DMS153 (cell line): ENCODE results near the gene CDH13.
A peak's percentile ranks its signal among the peaks of the same experiment; 100 is the strongest.

Source experiments
- DNase-seq: peaks from one replicate; lab custom pipeline; 2025; lab: John Stamatoyannopoulos, UW

The CDH13 gene

GRCh38 chr16:82750068-82750467 lies 123.3 kb downstream of the CDH13 start:
- DNase-seq: peak; percentile 21

- DNase-seq: no peak
Observed at GRCh38 chr16:82751020-82751419, 124.3 kb downstream of the CDH13 start.

- DNase-seq: no peak
Observed at GRCh38 chr16:82752172-82752571, 125.4 kb downstream of the CDH13 start.

GRCh38 chr16:82753821-82754220 lies 127.1 kb downstream of the CDH13 start:
- DNase-seq: no peak

GRCh38 chr16:82754716-82755513 lies 128.1 kb downstream of the CDH13 start:
- no peak for DNase-seq

- DNase-seq: no peak
Observed at GRCh38 chr16:82755570-82756282, 129.0 kb downstream of the CDH13 start.

GRCh38 chr16:82756283-82756599 lies 129.5 kb downstream of the CDH13 start:
- no peak for DNase-seq

GRCh38 chr16:82758406-82758805 lies 131.6 kb downstream of the CDH13 start:
- no peak for DNase-seq

GRCh38 chr16:82758904-82759303 lies 132.1 kb downstream of the CDH13 start:
- no peak for DNase-seq

GRCh38 chr16:82761236-82761635 lies 134.5 kb downstream of the CDH13 start:
- DNase-seq: no peak

GRCh38 chr16:82761858-82762257 lies 135.1 kb downstream of the CDH13 start:
- DNase-seq: peak; percentile 39

GRCh38 chr16:82763371-82763770 lies 136.6 kb downstream of the CDH13 start:
- DNase-seq: no peak

GRCh38 chr16:82767198-82767597 lies 140.4 kb downstream of the CDH13 start:
- DNase-seq: no peak

GRCh38 chr16:82767808-82768207 lies 141.0 kb downstream of the CDH13 start:
- no peak for DNase-seq

- DNase-seq: peak; percentile 40
Observed at GRCh38 chr16:82769845-82770244, 143.1 kb downstream of the CDH13 start.

- no peak for DNase-seq
Observed at GRCh38 chr16:82772215-82772614, 145.4 kb downstream of the CDH13 start.

GRCh38 chr16:82773018-82773417 lies 146.2 kb downstream of the CDH13 start:
- DNase-seq: no peak

- peak; percentile 32 for DNase-seq
Observed at GRCh38 chr16:82776470-82777146, 149.8 kb downstream of the CDH13 start.

GRCh38 chr16:82782715-82783251 lies 156.0 kb downstream of the CDH13 start:
- DNase-seq: peak; percentile 88

GRCh38 chr16:82783933-82784572 lies 157.3 kb downstream of the CDH13 start:
- DNase-seq: no peak

- no peak for DNase-seq
Observed at GRCh38 chr16:82784573-82784968, 157.8 kb downstream of the CDH13 start.

- no peak for DNase-seq
Observed at GRCh38 chr16:82788225-82788624, 161.5 kb downstream of the CDH13 start.
